Measurements from ENCODE around the gene EDRF1.

DNA sequence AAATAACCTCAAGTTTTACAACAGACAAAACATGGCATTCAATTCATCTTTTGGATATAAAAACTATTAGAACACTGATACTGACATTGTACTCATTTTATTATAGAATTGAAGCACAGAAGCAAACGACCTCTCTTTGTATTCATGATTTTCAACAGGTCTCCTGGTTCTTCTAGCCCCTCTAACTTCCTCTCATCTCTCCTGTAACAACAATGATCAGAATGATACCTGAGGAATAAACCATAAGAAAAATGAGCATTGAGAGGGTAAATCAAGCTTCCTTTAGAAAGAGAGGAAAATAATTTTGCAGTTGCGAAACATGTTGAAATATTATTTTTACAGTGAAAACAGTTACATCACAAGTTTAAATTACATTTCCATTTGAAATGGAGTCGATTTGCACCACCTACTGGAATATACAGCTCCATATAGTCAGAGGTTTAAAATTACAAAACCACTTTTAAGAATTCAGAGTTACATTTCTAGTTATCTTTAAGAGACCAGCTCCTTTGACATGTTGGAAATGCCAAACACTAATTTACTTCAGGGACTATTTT is 19.1 kb upstream of the EDRF1 start:
- TF ChIP-seq POLR2A (IDR thresholded peaks at IDR 0.05) = no peak
- TF ChIP-seq, protein P1, sequence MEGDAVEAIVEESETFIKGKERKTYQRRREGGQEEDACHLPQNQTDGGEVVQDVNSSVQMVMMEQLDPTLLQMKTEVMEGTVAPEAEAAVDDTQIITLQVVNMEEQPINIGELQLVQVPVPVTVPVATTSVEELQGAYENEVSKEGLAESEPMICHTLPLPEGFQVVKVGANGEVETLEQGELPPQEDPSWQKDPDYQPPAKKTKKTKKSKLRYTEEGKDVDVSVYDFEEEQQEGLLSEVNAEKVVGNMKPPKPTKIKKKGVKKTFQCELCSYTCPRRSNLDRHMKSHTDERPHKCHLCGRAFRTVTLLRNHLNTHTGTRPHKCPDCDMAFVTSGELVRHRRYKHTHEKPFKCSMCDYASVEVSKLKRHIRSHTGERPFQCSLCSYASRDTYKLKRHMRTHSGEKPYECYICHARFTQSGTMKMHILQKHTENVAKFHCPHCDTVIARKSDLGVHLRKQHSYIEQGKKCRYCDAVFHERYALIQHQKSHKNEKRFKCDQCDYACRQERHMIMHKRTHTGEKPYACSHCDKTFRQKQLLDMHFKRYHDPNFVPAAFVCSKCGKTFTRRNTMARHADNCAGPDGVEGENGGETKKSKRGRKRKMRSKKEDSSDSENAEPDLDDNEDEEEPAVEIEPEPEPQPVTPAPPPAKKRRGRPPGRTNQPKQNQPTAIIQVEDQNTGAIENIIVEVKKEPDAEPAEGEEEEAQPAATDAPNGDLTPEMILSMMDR (IDR thresholded peaks at IDR 0.05 in 4 of 5, conservative IDR thresholded peaks at IDR 0.05 in 1 of 5) = no peak
